Measurements from ENCODE around the gene MRPS16. TPM values are rescaled to one million over a fixed set of nuclear protein-coding genes. Genes with fewer than 3 reads are reported as not detected.

Gene MRPS16
- total and polyA plus RNA-seq, 9 of the 15 experiments (the other 6 are each of a cell fraction or from before 2014, with no cell fraction given), result 65.0 to 239 (median 146) TPM

DNA sequence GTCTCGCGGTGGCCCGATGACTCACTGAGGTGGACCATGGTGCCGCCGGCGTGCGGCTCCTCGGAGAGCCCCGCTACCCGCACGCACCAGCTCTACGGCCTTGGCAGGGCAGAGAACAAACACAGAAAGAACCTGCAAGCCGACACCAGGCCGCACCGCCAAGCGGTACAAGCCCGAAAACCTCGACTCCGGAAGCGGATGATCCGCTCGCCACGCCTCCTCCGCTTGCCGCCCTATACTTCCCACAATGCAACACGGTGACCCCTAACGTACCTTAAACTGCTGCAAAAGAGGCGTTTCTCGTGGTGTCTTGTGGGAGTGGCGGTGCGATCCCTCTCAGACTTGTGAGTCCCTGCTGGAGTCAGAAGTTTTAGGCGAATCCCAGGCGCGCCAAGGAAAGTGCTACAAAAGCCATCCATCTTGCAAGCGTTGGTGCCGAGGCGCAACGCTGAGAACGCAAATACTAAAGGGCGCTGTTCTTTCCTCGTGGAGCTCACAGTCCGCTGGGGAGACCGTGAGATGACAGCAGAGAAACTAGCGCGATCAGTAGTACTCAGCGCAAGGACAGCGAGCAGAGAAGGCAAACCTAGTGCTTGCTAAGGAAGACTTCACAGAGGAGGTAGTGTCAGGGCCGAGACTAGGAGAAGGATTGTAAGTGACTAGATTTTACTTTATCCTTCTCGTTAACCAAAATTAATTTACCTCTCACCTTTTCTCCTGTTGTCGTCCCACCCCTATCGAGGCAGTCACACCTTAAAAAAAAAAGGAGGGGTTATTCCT lies at the start of gene MRPS16 (continued):
- TF ChIP-seq CEBPB (tag; IDR thresholded peaks at IDR 0.05), result no peak
- peak; percentile 65; the same call in 1 of the 2 replicates for TF ChIP-seq OTX1 (CRISPR knock-in tag; IDR thresholded peaks at IDR 0.05)
- 0 out of 2 replicates have a peak, but pooled peaks have one; percentile 3 for TF ChIP-seq TAL1 (IDR thresholded peaks at IDR 0.05)
- TF ChIP-seq ZKSCAN8 (CRISPR knock-in tag; IDR thresholded peaks at IDR 0.05), result no peak
- TF ChIP-seq U2AF1 (optimal IDR thresholded peaks at IDR 0.05; ENCODE audit: low read depth, low read length), result no peak
- TF ChIP-seq DNMT1 (IDR thresholded peaks at IDR 0.05), result no peak
- no peak for TF ChIP-seq HDGF (IDR thresholded peaks at IDR 0.05)
- no peak; the same call in 1 of the 2 replicates for TF ChIP-seq SMAD3 (CRISPR knock-in tag; conservative IDR thresholded peaks at IDR 0.05)
- 0 out of 2 replicates have a peak, but pooled peaks have one; percentile 5 for TF ChIP-seq ZNF316 (IDR thresholded peaks at IDR 0.05)
- peak; percentile 91; the same call in 1 of the 2 replicates for TF ChIP-seq BRD4 (IDR thresholded peaks at IDR 0.05)
- TF ChIP-seq, protein P1, sequence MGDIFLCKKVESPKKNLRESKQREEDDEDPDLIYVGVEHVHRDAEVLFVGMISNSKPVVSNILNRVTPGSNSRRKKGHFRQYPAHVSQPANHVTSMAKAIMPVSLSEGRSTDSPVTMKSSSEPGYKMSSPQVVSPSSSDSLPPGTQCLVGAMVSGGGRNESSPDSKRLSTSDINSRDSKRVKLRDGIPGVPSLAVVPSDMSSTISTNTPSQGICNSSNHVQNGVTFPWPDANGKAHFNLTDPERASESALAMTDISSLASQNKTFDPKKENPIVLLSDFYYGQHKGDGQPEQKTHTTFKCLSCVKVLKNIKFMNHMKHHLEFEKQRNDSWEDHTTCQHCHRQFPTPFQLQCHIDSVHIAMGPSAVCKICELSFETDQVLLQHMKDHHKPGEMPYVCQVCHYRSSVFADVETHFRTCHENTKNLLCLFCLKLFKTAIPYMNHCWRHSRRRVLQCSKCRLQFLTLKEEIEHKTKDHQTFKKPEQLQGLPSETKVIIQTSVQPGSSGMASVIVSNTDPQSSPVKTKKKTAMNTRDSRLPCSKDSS (IDR thresholded peaks at IDR 0.05; ENCODE audit: low read depth, partially characterized antibody), result no peak
- peak; percentile 62 for TF ChIP-seq MEIS2 (IDR thresholded peaks at IDR 0.05; ENCODE audit: partially characterized antibody)
- TF ChIP-seq, protein P2, sequence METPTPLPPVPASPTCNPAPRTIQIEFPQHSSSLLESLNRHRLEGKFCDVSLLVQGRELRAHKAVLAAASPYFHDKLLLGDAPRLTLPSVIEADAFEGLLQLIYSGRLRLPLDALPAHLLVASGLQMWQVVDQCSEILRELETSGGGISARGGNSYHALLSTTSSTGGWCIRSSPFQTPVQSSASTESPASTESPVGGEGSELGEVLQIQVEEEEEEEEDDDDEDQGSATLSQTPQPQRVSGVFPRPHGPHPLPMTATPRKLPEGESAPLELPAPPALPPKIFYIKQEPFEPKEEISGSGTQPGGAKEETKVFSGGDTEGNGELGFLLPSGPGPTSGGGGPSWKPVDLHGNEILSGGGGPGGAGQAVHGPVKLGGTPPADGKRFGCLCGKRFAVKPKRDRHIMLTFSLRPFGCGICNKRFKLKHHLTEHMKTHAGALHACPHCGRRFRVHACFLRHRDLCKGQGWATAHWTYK (CRISPR knock-in tag; IDR thresholded peaks at IDR 0.05), result peak; percentile 41
- peak; percentile 69 for TF ChIP-seq JUNB (CRISPR knock-in tag; conservative IDR thresholded peaks at IDR 0.05)
- no peak for TF ChIP-seq ZNF444 (CRISPR knock-in tag; IDR thresholded peaks at IDR 0.05)
- no peak for TF ChIP-seq CBX2 (IDR thresholded peaks at IDR 0.05; ENCODE audit: insufficient read depth, low read length, poor library complexity, severe bottlenecking)
- no peak for TF ChIP-seq ZNF436 (CRISPR knock-in tag; IDR thresholded peaks at IDR 0.05)
- TF ChIP-seq SRF (CRISPR knock-in tag; IDR thresholded peaks at IDR 0.05), result 0 out of 4 replicates have a peak, but pooled peaks of 1 of the 2 experiments have one; percentile 64
- 0 out of 2 replicates have a peak, but pooled peaks have one; percentile 25 for TF ChIP-seq KAT7 (CRISPR knock-in tag; IDR thresholded peaks at IDR 0.05; ENCODE audit: borderline replicate concordance)
- peak; percentile 90 for TF ChIP-seq PHB (CRISPR knock-in tag; IDR thresholded peaks at IDR 0.05)
